Right cardiac atrium (tissue), 5 donors: Measurements from ENCODE around the gene GNAS. TPM values are rescaled to one million over a fixed set of nuclear protein-coding genes. Genes with fewer than 3 reads are reported as not detected.
A peak's percentile ranks its signal among the peaks of the same experiment; 100 is the strongest.

Experiments used
- ATAC-seq, 2 donors: fragments of 200-7000 bp; cut with Tn5 transposase; one replicate each; pipeline versions ENCODE4 v1.8.0 to v1.9.1; 2020; ENCODE audit warnings: moderate library complexity in 2 of 2, mild to moderate bottlenecking in 1 of 2
- DNase-seq, 3 donors: peaks; one replicate each; pipeline ENCODE4 v3.0.0-alpha.2; 2020
- H3K27ac ChIP-seq: one replicate; pipeline ENCODE4 v1.5.1; 2013; ENCODE audit warnings: mild to moderate bottlenecking, low read length, control low read depth, moderate library complexity
- H3K27me3 ChIP-seq: one replicate; pipeline ENCODE4 v1.6.1; 2013; ENCODE audit not compliant: control insufficient read depth, insufficient read depth
- H3K4me1 ChIP-seq: one replicate; pipeline ENCODE4 v1.6.1; 2013; ENCODE audit warnings: low read length; ENCODE audit not compliant: control insufficient read depth, insufficient read depth
- H3K4me3 ChIP-seq: one replicate; pipeline ENCODE4 v1.5.1; 2013; ENCODE audit warnings: low read length, control low read depth
- H3K9me3 ChIP-seq: one replicate; pipeline ENCODE4 v1.6.1; 2013; ENCODE audit warnings: low read length; ENCODE audit not compliant: control insufficient read depth
- WGBS: extraction: QIAGEN DNeasy Blood & Tissue Kit; methylation state at CpG from one replicate; pipeline ENCODE4 v1.1.7; 2013; 5-methylcytosine and 5-hydroxymethylcytosine counted together
- intact Hi-C, 4 donors: fragments of 100-400 bp; cut with DNase I; formaldehyde crosslinking; loops; one replicate each; pipeline versions ENCODE4 v1.11.0 to v1.14.0; 2022 to 2023
- polyA plus RNA-seq: library from polyadenylated mRNA; stranded (reverse); fragments of 200-250 nt; gene quantifications from one replicate; pipeline ENCODE4 v1.2.3, GENCODE V29; 2013
- total RNA-seq, 4 donors: library from RNA; stranded (reverse); fragmentation: NEBNext Ultra II Directional; extraction: Animal tissue kit (Norgen Biotek cat#: 25700); gene quantifications; one replicate each; pipeline ENCODE4 v1.2.1, GENCODE V29; 2021
- donor health status: healthy with polysubstance abuse.
- donor health status: DM: no; HTN: yes; CAD: no.
- donor health status: DM: no; HTN: no; CAD: no.
- donor health status: DM: no; HTN: yes; CAD: no; lungs with severe emphysema.
- donor health status: DM: yes; HTN: yes; CAD: no.

GNAS gene
- total and polyA plus RNA-seq, 5 donors: 1,230 to 1,885 (median 1,422) TPM

DNA sequence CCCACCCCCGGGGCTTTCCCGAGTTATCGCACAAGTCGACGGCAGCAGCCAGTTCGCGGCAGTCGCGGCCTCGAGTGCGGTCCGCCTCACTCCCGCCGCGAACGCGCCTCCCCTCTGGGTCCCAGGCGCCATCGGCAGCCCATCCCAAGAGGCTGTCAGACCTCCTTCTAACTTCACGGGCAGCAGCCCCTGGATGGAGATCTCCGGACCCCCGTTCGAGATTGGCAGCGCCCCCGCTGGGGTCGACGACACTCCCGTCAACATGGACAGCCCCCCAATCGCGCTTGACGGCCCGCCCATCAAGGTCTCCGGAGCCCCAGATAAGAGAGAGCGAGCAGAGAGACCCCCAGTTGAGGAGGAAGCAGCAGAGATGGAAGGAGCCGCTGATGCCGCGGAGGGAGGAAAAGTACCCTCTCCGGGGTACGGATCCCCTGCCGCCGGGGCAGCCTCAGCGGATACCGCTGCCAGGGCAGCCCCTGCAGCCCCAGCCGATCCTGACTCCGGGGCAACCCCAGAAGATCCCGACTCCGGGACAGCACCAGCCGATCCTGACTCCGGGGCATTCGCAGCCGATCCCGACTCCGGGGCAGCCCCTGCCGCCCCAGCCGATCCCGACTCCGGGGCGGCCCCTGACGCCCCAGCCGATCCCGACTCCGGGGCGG lies 1.6 kb downstream of the GNAS start:
- intact Hi-C loops: loop anchor here in 1 of 4 donors (10.0 kb wide), 1 partner anchor 619 kb away; no protein-coding TSS in a partner anchor
- DNase-seq: no peak
- no peak overlapping the region for H3K27ac ChIP-seq
- 53% methylated on average over 63 of the region's 63 CpGs for WGBS
- no peaks in the 10 kb centered on the region for H3K27me3 ChIP-seq
- H3K4me1 ChIP-seq: no peaks in the 10 kb centered on the region
- no peaks in the 10 kb centered on the region for H3K9me3 ChIP-seq
- ATAC-seq: no peak
- H3K4me3 ChIP-seq: peak overlapping the region; percentile 4

DNA sequence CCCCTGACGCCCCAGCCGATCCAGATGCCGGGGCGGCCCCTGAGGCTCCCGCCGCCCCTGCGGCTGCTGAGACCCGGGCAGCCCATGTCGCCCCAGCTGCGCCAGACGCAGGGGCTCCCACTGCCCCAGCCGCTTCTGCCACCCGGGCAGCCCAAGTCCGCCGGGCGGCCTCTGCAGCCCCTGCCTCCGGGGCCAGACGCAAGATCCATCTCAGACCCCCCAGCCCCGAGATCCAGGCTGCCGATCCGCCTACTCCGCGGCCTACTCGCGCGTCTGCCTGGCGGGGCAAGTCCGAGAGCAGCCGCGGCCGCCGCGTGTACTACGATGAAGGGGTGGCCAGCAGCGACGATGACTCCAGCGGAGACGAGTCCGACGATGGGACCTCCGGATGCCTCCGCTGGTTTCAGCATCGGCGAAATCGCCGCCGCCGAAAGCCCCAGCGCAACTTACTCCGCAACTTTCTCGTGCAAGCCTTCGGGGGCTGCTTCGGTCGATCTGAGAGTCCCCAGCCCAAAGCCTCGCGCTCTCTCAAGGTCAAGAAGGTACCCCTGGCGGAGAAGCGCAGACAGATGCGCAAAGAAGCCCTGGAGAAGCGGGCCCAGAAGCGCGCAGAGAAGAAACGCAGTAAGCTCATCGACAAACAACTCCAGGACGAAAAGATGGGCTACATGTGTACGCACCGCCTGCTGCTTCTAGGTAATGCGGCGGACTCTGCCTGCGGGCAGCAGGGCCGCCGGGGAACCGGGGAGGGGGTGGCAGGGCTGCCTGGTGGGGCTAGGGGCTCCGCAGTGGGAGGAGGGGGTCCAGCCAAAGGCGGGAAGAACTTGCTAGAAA lies 2.3 kb downstream of the GNAS start:
- intact Hi-C loops: loop anchor here in 1 of 4 donors (10.0 kb wide), 1 partner anchor 620 kb away; no protein-coding TSS in a partner anchor
- no peak for ATAC-seq
- Histone ChIP-seq H3K4me3 (peak overlapping the region; percentile 4), H3K9me3 (no peaks in the 10 kb centered on the region), H3K27me3 (no peaks in the 10 kb centered on the region), H3K27ac (no peak overlapping the region), H3K4me1 (no peaks in the 10 kb centered on the region)
- WGBS: 55% methylated on average over 75 of the region's 75 CpGs
- DNase-seq: peak in 1 of 3 donors; percentile 56

DNA sequence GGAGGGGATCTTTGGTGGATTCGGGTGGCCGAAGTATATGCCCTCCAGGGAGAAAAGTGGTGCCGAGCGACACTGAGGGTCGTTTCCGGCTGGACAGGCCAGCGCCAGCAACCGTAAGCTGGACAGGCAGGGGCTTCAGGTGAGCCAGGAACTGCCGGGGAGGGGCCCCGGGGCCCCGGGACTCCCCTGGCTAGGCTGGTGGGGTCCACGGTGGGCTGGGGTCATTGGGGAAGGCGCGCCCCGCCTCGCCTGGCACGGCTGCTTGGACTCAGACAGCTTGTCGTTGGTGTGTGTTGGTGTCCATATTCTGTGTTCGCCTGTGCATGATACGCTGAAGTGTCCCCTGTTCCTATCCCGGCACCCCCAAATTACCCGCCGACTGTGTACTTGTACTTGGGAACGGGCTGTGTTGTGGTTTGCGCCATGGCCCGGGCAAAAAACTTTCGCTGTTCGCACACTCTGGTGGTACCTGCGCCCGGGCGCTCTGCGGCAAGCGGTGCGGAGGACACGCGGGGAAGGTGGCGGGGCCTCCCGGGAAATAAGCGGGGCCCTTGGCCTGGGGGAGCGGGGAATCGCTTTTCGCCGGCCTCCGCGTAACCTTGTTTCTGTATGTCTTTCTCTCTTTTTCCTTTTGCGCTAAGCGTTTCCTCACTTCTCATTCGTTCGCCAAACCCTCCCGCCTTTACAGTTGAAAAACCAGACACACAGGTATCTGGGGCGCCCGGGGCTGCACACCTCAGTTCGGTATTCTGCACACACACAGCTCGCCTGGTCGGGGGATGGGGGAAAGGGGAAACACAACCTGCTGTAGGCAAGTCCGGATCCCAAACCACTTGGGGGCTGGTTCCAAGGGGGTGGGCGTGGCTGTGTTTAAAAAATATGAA lies 3.2 kb downstream of the GNAS start:
- Histone ChIP-seq H3K27ac (no peak overlapping the region), H3K9me3 (no peaks in the 10 kb centered on the region), H3K4me1 (no peaks in the 10 kb centered on the region), H3K4me3 (no peak overlapping the region), H3K27me3 (no peaks in the 10 kb centered on the region)
- ATAC-seq (no peak), DNase-seq (no peak)
- intact Hi-C loops: loop anchor here in 1 of 4 donors (10.0 kb wide), 1 partner anchor 621 kb away; no protein-coding TSS in a partner anchor
- WGBS: 50% methylated on average over 57 of the region's 57 CpGs

DNA sequence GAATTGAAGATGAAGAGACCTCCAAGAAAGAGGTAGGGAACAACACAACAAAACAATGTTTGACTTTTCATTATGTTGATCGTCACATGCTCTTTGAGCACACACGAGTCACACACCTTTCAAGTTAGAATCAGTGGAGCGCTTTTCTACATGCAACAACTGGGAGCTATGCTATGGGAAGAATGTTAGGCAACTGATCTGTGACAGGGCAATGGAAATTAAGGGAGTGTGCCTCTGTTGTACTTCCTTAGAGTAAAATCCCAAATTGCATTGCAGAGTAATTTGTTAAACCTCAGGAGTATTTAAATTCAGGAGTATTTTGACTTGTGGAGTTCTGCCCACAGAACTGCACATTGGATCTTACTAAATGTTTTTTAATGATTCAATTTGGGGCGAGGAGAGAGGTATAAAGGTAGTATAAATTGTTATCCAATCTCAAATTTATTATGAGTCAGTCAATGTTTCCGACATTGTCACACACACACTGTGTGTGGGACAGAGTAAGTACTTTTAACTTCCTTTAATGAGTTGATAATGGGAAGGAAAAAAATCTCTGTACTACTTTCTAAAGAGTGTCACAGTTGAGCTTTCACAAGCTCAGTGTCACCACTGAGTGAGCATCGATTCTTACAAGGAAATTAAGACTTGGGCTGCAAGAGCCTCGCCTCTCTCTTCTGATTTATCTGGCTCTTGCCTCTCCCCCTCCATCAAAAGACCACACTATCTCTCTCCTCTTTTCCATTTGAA lies 10.7 kb downstream of the GNAS start:
- intact Hi-C loops: no loop called here
- 78% methylated on average over 7 of the region's 7 CpGs for WGBS

DNA sequence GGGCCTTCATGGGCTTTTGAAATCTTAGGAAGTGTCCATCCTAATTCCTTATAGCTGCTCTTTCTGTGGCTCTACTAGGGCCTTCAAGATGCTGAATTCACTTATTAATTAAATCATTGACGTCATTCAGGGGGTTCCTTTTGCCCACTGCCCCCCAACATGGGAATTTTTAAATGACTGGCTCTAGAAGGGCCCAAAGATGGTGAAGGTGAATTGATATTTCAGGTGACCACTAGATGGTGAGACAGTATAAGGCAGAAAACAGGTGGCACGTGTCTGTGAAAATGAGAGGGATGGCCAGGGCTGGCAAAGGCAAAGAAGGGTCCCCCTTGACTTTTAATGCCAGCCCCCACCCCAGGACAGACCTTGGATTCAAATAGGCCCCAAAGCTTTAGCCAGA lies 11.8 kb downstream of the GNAS start:
- WGBS: 48% methylated on average over 2 of the region's 2 CpGs
- Histone ChIP-seq H3K27me3 (no peaks in the 10 kb centered on the region), H3K27ac (no peak overlapping the region), H3K9me3 (no peaks in the 10 kb centered on the region), H3K4me1 (no peaks in the 10 kb centered on the region), H3K4me3 (no peak overlapping the region)
- ATAC-seq (no peak), DNase-seq (no peak)
- intact Hi-C loops: no loop called here

More for the DNA sequence above, 10.7 kb downstream of the GNAS start:
- ATAC-seq (no peak), DNase-seq (no peak)
- H3K4me1 ChIP-seq: no peaks in the 10 kb centered on the region
- H3K27ac ChIP-seq: no peak overlapping the region
- H3K9me3 ChIP-seq: no peaks in the 10 kb centered on the region
- H3K27me3 ChIP-seq: no peaks in the 10 kb centered on the region
- H3K4me3 ChIP-seq: no peak overlapping the region

DNA sequence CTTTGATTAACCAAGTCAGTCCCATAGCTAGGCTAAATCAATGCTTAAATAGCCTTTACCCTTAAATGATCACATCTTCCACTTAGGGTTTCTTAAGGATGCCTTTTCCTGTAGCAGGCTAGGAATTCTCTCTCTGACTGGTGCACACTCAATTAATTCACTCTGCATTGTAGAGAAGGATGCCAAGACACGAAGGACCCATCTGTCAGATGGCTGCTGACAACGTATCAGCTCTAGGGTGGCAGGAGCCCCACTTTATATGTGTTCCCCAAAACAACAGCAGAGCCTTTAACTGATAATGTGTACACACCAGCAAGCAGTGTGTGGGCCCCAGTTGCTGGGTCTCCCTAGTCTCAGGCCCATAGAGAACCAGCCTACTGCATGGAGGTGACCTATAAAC lies 13.3 kb downstream of the GNAS start:
- ATAC-seq (no peak), DNase-seq (no peak)
- H3K9me3 ChIP-seq: no peaks in the 10 kb centered on the region
- 91% methylated on average over 2 of the region's 2 CpGs for WGBS
- H3K4me3 ChIP-seq: no peak overlapping the region
- H3K27me3 ChIP-seq: no peaks in the 10 kb centered on the region
- no peak overlapping the region for H3K27ac ChIP-seq
- intact Hi-C loops: loop anchor here in 1 of 4 donors (5.0 kb wide), 1 partner anchor 356 kb away; no protein-coding TSS in a partner anchor
- no peaks in the 10 kb centered on the region for H3K4me1 ChIP-seq

DNA sequence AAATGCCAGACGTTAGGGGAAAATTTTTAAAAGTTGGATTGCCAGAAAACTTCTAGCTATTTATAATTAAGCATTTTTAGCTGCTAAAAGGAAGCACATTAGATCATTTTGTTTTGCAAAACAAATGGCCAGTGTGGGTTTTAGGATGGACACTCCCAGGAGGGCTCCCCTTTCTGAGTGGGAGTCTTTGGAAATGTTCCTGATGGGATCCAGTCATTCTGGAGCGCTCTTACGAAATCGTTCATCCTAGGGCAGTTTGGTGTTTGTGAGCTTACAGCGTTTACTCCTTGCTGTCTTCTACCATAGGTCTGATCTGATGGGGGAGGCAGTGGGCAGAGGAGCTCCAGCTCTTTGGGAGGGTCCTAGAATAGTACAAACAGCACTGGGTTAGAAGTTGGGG lies 14.7 kb downstream of the GNAS start:
- WGBS: 46% methylated on average over 5 of the region's 5 CpGs
- peak in 1 of 2 donors; percentile 59 for ATAC-seq
- Histone ChIP-seq H3K9me3 (no peaks in the 10 kb centered on the region), H3K27ac (no peak overlapping the region), H3K4me3 (no peak overlapping the region), H3K27me3 (no peaks in the 10 kb centered on the region), H3K4me1 (no peaks in the 10 kb centered on the region)
- DNase-seq: no peak
- intact Hi-C loops: loop anchor here in 1 of 4 donors (5.0 kb wide), 1 partner anchor 355 kb away; no protein-coding TSS in a partner anchor

DNA sequence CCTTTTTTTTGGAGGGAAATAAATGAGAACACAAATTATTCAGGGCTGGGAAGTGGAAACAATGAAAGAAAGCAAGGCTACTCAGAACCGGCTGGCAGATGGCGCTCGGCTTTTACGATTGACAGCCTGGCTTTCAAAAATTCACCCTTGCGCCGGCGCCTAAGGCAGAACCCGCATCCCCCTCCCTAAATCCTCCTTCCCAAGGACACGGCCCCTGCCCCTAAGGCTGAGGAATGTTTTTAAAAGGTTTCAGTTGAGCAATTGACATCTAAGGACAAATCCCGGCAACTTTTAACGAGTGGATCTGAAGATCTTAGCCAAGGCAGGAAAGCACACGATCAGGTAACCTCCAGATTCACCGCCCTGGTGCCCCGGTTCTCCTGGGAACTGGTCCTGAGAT lies 16.3 kb downstream of the GNAS start:
- intact Hi-C loops: loop anchor here in 3 of 4 donors (2.0 to 5.0 kb wide), 3 partner anchors 352 to 354 kb away; no protein-coding TSS in a partner anchor
- ATAC-seq: no peak

DNA sequence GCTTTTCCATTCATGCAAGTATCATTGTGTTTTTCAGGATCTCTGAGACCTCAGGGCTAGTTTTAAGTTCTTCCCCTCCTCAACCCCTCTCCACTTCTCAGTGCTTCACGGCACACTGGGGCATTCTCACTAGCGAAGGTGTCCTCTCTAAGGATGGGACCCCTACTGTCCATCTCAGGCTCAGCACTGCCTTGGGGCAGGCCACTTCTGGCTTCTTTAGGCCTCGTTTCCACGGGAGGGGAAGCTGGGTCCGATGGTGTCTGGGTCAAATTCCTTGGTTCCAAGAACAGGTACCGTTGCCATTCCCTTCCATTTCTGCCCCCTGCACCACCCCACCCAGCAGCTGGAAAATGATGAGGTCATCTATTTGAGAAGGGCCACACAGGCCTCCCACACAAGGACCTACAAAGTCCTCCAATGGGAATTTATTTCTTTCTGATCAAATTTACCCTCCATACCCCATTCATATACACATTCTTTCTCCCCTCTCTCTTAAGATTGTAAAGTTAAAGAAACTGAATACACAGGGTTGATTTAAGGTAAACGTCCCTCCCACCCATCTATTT lies 17.2 kb downstream of the GNAS start:
- DNase-seq (no peak), ATAC-seq (peak; percentile 19 to 23)
- intact Hi-C loops: loop anchor here in 3 of 4 donors (2.0 to 10.0 kb wide), 6 partner anchors 215 to 585 kb away; no protein-coding TSS in a partner anchor
- H3K27ac ChIP-seq: no peak overlapping the region
- H3K4me1 ChIP-seq: no peaks in the 10 kb centered on the region
- no peaks in the 10 kb centered on the region for H3K9me3 ChIP-seq
- H3K4me3 ChIP-seq: no peak overlapping the region
- no peaks in the 10 kb centered on the region for H3K27me3 ChIP-seq
- 79% methylated on average over 7 of the region's 7 CpGs for WGBS

More for the DNA sequence above, 16.3 kb downstream of the GNAS start:
- Histone ChIP-seq H3K4me3 (no peak overlapping the region), H3K27me3 (no peaks in the 10 kb centered on the region), H3K9me3 (no peaks in the 10 kb centered on the region), H3K4me1 (no peaks in the 10 kb centered on the region), H3K27ac (no peak overlapping the region)
- WGBS: 57% methylated on average over 14 of the region's 14 CpGs
- peak in 1 of 3 donors; percentile 62 for DNase-seq
